Prostate gland (tissue), 2 donors: ENCODE data around the gene PRX.

Source experiments
- POLR2A ChIP-seq: fragments of 450-650 bp; IDR thresholded peaks from one replicate; pipeline ENCODE4 v1.6.1; 2016; ENCODE audit warnings: antibody characterized with exemption, mild to moderate bottlenecking
- POLR2AphosphoS5 ChIP-seq: sonication (generic); formaldehyde crosslinking; IDR thresholded peaks from one replicate; pipeline ENCODE4 v1.6.1; 2017; ENCODE audit warnings: antibody characterized with exemption
- TF ChIP-seq, protein P1 (sequence below), 4 experiments: fragments of 200-600 bp in 2 of 4; fragments of 450-650 bp in 2 of 4; sonication (generic) in 2 of 4; IDR thresholded peaks; 1 replicate in 3 of 4; 2 replicates in 1 of 4; pipeline ENCODE4 v1.5.1; 2016 to 2019; ENCODE audit warnings: antibody characterized with exemption in 4 of 4, mild to moderate bottlenecking in 2 of 4, moderate library complexity in 2 of 4

DNA sequence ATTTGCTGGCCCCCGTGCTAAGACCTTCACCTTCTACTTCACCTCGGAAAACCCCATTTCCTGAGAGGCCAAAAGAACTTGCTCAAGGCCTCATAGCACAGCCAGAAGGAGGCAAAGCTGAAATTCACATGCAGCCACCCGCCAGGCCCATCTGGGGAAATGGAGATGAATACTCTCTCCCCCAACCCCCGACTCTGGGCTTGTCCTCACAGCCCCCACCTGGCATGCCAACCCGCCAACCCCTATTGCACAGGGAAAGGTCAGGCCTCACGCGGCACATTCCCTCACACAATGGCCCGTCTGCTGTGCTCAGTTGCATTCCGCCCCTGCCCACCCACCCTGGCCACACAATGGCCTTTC, 3.2 kb downstream of the PRX start:
- TF ChIP-seq, protein P1, sequence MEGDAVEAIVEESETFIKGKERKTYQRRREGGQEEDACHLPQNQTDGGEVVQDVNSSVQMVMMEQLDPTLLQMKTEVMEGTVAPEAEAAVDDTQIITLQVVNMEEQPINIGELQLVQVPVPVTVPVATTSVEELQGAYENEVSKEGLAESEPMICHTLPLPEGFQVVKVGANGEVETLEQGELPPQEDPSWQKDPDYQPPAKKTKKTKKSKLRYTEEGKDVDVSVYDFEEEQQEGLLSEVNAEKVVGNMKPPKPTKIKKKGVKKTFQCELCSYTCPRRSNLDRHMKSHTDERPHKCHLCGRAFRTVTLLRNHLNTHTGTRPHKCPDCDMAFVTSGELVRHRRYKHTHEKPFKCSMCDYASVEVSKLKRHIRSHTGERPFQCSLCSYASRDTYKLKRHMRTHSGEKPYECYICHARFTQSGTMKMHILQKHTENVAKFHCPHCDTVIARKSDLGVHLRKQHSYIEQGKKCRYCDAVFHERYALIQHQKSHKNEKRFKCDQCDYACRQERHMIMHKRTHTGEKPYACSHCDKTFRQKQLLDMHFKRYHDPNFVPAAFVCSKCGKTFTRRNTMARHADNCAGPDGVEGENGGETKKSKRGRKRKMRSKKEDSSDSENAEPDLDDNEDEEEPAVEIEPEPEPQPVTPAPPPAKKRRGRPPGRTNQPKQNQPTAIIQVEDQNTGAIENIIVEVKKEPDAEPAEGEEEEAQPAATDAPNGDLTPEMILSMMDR (IDR thresholded peaks at IDR 0.05) = no peak
- TF ChIP-seq POLR2A = no peak
- TF ChIP-seq POLR2AphosphoS5 = no peak
